Measurements from ENCODE around the gene ITLN2.
"Not testable (repeated sequence)": the region's sequence is repeated elsewhere in the genome, so short reads cannot be mapped to it uniquely, and the experiment has no call there.

ITLN2 gene

DNA sequence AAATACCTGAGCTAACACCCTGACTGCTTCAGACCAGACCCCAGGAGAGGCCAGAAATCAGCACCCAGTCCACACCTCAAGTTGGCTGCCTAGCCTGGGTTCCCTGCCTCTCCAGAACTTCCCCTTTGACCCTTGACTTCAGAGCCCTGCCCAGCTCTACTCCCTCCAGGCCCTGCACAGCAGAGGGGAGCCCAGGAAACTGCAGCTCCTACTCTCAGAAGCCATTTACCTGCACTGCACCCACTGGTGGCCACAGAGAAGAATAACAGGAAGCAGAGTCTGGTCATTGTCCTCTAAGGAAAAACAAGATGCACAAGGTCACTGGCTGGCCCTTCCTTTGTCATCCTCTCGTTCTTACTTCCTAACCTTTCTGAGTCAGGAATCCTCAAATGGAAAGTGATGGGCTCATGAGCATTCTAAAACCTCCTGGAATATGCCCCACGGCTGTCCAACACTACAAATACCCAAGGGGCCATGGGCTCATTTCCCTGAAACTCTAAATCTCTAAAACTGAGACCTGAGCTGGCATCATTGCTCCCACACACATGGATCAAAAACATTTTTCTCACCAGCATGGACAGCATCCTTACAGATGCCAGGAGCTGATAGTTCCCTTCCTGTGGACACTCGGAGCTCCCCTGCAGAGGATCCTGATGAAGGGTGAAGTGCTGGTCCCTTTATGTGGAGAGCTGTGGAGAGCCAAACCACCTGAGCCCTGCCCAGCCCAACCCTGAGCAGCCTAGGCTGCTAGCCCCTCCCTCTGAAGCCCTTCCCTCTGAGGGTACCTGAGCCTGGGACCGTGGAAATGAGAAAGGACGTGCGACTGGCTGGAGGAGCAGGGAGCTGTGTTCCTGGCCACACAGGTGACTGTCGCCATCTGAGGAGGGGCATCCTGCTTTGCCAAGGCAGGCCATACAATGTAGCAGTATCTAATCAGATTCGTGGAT, at the start of gene ITLN2:
Gene ITLN2 (minus strand): TSS at position 652 of the 947 bp plus-strand sequence. CDS start 68 bp downstream, at position 584.
- peak; percentile 23 for DNase-seq

DNA sequence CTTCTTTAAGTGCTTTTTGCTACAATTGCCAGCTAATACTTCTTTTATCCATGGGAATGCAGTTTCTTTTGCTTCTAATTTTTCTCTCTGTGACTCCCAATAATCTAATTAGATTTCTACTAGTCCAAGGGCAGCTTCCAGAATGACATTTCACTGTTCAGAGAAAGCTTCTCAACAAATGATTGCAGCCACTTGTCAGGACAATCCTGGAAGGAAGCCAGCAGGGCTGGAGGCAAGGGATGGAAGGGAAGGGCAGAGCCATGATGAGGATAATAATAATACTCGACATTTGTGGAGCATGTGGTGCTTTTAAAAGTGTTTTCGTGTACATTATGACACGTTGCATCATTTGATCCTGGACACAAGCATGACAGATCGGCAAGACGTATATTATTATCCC, 46.9 kb upstream of the ITLN2 start:
- DNase-seq = no peak

DNA sequence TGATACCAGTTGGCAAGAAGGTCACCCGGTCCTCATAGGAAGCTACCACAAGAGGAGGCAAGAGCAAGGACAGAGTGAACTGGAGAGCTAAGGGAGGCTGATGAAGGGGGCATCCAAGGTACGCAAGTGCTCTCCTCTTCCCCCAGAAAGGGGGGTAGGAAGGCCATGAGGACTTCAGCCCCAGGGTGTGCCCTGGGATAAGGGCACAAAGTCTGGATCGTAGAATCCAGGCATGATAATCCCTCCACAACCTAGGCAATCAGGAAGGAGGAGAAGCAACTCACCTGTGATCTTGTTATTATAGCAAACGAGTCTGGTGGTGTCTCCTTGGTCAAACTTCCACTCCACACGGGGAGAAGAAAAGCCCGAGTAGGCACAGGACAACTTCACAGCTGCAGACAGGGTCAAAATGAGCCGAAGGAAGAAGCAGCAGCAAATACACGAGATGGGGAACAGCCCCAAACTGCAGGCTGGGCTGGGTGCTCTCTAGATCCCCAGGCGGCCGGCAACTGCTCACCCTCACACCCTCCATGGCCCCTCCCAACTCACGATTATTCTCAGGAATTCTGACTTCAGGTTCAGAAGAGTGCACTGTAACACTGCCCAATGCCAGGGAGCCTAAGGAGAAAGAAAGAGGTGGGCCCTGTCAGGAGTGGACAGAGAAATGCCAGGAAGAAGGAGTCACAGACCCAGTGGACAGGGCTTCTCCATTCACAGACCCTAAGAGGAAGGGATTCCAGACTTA, 46.3 kb upstream of the ITLN2 start:
- DNase-seq = no peak

DNA sequence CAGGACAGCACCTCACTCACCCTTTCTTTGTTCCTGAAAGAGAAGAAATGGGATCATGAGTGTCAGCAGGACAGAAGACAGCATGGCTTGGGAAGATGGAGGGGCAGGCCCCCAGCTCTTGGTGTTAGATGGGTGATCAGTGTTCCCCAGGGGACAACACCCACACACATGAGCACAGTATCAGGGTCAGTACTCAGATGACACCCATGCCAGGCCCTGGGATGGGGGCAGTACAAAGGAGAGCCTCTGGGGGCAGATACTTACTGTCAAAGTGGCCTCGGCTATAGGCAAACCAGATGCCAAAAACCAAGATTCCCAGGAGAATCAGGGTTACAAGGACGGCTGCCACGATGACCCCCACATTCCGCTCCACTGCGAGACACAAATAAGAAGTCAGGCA, 44.8 kb upstream of the ITLN2 start:
- no peak for DNase-seq

DNA sequence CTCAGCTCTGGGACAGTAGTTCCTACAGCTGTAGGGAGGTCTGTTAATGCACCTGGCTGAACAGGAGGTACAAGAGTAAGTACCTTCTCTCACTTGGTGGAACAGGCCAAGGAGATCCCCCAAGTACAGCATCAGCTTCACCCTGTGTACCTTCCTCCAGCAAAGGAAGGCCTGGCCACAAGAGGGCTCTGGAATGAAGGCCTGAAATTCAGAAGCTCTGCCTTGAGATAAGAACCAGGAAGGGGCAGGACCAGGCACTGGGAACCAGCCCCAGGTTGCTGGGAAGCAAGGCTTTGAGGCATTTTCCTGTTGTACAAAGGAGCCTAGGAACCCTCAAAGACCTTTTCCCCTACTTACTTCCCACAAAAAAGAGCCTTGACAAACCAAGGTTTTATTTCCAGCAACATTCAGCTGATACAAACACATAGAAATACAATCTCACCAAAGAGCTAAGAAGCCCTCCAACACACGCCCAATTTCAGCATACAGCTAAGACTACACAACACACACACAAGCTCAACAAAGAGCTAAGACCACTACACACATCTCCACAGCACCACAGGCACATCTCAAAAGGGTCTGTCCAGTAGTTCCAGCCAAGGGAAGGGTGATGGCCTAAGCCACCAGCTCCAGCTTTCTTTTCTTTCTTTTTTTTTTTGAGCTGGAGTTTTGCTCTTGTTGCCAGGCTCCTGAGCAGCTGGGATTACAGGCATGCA, 42.9 kb upstream of the ITLN2 start:
- peak; percentile 22 for DNase-seq

DNA sequence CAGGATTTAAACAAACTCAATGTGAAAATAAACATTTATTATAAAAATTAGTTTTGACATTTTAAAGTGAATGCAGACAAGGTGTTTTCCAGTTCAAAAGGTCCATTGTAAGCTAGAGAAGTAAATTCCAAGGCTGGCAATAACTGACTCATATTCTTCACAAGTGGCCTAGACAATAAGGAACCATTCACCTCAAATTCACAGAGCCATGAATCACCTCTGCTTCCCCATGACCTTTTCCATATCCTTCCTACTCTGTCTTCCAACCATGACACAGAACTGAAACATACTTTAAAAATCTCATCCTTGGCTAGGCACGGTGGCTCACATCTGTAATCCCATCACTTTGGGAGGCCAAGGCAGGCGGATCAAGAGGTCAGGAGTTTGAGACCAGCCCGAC, 41.6 kb upstream of the ITLN2 start:
- no peak for DNase-seq

DNA sequence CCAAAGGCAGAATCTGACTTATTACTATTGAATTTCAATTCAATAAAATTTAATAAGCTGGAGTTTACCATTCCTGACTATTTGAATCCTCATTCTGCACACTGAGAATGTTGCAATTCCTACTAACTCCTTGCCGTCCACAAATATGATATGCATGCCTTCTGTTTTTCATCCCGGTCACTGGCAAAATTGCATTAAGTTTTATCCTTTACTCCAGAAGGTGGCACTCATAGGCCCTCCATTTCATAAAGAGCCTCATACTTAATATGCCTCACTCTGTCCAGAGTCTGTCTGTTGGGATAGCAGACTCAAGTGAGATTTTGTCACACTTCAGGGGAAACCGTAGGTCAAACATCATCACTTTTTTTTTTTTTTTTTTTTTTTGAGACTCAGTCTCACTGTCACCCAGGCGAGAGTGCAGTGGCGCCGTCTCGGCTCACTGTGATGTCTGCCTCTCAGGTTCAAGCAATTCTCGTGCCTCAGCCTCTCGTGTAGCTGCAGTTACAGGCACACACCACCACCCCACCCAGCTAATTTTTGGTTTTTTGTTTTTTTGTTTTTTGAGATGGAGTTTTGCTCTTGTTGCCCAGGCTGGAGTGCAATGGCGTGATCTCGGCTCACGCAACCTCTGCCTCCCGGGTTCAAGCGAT, 39.1 kb upstream of the ITLN2 start:
- no peak for DNase-seq

DNA sequence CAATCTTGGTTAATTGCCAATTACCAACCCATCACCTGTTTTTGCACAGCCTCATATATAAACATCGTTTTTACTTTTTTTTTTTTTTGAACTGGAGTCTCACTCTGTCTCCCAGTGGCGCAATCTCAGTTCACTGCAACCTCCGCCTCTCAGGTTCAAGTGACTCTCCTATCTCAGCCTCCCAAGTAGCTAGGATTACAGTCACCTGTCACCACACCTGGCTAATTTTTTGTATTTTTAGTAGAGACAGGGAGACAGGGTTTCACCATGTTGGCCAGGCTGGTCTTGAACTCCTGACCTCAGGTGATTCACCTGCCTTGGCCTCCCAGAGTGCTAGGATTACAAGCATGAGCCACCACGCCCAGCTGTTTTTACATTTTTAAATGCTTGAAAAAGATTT, 37.4 kb upstream of the ITLN2 start:
- not testable (repeated sequence) for DNase-seq

DNA sequence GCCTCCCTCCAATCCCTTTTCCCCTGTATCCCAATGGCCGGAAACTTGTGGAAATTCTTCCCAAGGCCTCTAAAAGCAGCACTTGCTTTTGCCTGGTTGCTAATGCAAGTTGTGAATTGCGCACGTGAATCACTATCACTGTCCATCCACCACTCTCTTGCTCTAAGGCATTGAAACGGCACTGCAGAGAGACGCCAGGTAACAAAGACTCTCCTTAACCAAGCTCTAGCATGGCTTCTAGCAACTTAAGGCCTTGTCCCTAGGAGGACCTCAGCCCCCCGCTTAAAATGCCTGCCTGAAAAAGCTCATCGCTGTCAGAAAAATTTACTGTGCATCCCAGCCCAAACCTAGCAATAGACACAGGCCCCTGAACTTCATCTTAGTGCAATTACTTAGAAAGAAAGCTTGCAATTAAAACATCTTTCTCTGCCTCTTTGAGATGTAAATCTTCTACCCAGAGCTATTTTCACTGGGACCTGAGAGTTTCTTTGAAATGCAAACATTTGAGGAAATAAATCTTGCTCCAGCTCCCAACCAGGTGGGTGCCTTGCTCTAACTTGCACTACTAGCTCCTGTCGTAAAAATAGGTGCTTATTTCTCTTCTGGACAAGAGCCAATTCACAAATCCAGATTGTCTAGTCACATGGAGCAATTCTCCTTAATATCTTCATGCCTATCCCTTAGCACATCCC, 32.9 kb upstream of the ITLN2 start:
- DNase-seq = no peak

DNA sequence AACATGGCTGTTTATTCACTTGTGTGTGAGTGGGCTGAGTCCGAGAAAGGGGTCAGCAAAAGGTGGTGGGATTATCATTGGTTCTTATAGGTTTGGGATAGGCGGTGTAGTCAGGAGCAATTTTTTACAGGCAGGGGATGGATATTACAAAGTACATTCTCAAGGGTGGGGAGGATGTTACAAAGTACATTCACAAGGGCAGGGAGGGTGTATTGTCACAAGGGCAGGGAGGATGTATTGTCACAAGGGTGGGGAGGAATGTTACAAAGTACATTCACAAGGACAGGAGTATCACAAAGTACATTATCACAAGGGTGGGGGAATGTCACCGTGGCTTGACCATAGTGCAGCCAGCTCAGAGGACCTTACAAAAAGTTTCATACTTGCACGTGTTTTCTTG, 31.1 kb upstream of the ITLN2 start:
- DNase-seq = no peak

DNA sequence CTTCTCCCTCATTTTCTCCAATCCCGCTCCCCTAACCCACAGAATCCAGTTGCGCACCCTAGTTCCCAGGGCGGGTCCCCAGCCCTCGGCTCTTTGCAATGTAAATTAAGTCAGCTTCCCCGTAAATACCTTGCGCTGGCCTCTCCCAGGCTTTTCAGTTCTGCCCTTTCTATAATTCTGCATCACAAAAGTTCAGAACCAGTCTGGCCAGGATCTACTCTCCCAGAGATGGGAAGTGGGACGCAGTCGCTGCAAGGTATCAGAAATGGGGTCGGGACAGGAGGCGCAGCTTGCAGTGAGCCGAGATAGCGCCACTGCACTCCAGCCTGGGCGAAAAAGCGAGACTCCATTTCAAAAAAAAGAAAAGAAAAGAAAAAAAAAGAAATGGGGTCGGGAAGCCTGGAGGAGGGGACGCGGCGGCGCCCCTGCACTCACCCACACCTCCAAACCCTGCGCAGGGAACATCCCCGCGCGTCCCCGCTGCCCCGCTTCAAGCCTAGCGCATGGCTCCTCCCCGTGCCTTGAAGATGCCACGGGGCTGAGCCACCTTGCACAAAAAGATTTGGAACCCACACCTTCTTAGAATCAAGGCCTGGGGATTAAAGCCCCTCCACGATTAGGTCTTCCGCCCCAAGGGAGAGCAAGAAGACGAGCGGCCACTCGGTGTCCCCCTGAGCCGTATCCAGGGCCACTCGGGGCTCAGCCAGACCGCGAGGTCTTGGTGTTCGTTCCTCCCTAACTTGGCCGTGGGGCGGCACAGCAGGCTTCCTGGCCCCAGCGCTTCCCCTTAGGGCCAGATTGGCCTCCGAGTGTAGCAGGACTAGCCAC, 27.2 kb upstream of the ITLN2 start:
- no peak for DNase-seq

DNA sequence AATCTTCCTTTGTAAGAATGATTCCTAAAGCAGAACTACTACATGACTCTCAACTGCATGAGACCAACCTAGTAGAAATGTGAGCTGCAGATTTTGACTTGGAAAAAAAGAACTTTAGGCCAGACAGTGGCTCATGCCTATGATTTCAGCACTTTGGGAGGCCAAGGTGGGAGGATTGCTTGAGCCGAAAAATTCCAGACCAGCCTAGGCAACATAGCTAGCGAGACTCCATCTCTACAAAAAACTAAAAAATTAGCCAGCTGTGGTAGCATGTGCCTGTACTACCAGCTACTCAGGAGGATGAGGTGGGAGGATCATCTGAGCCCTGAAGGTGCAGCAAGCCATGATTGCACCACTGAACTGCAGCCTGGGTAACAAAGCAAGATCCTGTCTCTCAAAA, 24.7 kb upstream of the ITLN2 start:
- no peak for DNase-seq

DNA sequence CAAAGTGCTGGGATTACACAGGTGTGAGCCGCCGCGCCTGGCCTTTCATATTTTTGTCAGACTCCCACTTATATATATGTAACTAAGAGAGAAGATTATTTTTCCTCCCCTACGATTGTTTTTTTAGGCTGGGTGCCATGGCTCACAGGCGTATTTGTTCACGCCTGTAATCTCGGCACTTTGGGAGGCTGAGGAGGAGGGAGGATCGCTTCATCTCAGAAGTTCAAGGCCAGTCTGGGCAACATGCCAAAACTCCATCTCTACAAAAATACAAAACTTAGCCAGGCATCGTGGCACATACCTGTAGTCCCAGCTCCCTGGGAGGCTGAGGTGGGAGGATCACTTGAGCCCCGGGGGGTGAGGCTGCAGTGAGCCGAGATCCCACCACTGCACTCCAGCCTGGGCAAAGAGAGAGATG, 23.9 kb upstream of the ITLN2 start:
- DNase-seq = no peak

DNA sequence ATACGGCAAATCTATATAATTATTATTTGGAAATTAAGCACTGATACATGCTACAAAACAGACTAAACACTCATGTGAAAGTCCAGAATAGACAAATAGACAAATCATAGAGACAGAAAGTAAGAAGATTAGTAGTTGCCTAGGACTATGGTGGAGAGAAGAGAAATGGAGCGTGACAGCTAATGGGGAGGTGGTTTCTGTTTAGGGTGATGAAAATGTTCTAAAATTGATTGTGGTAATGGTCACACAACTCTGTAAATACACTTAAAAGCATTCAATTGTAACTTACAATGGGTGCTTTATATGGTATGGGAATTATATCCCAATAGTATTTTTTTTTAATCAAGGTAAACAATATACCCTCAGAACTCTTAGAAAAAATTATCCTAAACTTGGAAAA, 20.4 kb upstream of the ITLN2 start:
- DNase-seq = no peak

DNA sequence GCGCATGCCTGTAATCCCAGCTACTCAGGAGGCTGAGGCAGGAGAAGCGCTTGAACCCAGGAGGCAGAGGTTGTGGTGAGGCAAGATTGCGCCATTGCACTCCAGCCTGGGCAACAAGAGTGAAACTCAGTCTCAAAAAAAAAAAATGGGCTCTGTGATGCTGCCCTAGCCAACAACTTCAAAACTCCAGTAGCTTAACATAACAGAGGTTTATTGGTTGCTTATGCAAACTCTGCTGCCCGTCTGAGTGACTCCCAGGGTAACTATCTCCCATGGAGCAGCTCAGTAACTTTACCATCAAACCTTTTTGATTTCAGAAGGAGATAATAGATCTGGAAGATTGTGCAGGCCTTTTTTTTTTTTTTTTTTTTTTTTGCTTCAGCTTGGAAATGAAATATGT, 18.9 kb upstream of the ITLN2 start:
- DNase-seq = no peak

DNA sequence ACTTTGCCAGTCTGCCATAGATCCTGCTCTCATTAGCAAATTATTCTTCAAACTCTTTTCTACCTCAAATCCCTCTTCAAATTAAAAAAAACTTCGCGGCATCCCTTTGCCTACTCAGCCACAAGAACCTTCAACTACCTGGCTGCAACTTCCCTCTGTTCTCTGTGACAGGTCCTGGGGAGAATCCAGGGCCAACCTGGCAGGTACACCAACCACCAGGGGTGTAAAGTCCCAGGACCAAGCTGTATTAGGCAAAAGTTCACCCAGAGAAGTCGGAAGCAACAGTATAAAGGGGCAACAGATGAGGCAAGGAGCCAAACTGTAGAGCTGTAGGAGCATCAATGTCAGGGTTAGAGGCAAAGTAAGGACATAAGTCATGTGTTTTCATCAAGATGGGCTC, 18.3 kb upstream of the ITLN2 start:
- no peak for DNase-seq

DNA sequence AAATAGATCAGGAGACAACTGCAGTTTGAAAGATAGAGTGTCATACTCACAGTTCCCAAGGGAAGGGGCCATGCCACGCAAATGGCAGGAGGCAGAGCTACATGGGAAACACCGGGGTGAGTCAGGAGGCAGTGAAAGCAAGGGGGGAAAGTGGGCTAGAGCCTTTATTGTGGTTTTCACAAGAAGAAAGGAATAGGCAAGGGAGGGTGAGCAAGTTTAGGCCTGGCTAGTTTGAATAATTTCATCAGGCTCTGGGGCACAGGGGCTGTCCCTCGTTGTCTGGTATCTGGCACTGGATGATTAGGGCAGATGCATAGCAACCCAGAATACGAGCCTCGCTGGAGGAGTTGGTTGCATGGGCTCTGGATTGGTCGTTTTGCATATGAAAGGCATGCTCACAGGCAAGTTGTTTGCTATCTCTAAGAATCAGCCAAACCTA, 17.0 kb upstream of the ITLN2 start:
- no peak for DNase-seq

DNA sequence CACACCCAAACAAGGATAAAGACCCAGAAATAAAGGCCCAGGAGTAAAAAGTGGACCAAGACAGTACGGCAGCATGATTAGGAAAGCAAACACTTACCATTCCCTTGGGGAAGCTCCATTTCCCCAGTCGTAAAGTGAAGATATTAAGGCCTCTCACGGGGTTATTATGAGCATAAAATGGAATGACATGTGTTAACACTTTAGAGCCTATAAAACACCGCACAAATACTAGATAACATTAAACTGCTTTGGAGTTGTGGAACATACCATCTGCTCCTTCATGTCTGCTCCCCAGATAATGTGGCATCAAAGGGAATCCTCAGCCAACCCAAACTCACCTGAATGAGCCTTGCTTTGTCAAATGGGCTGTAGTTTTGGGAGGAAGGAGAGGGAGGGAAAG, 8.9 kb upstream of the ITLN2 start:
- DNase-seq = no peak

DNA sequence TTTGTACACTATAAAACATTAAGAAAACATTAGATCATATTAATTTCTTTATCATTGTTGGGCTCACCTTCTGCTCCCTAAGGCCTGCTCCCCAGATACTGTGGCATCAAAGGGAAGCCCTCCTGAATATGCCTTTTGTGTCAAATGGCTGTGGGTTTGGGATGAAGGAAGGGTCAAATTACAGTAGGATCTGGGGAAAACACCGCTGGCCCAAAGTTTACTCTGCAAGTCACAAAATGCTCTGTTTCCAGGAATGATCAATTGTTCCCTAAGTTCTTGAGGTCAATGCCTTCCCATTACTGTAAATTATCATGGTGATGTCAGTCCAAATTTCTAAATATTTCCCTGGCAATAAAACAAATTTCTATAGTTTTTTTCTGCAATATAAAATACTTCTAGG, 6.8 kb upstream of the ITLN2 start:
- no peak for DNase-seq

DNA sequence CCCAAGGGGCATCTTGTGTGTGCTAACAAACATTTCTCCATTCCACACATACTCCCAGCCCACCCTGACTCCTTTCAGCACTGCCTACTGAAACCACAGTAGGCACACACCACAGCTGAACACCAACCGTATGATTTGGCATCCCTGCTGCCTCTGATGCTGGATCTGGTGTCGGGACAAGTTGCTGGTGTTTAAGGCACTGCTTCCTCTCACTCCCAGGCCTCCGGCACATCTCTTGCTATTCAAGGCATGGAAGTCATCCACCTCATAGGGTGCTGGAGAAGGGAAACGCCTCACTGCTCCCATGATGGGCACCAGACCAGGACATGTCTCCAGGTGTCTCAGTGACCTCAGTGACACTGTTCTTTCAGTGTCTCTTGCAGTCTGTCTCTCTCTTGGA, 2.4 kb upstream of the ITLN2 start:
- DNase-seq = no peak

DNA sequence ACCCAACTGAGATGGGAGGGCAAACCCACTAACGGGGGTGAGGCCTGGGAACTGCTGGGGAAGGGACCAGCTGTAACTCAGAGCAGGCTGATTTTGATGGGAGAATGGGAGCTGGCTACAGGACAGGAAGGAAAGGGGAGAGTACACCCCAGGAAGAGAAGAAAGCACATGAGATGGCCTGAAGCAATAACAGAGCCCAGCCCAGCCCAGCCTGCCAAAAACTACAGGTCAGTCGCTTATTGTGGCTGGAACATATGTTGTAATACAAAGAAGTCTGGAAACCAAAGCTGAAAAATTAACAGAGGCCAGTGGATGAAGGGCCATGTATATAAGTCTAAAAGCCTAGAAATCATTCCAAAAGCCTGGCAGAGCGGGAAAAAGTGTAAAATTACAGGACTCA, 1.6 kb downstream of the ITLN2 start:
- no peak for DNase-seq
